Measurements from ENCODE around the gene SEMA5B.
A peak's percentile ranks its signal among the peaks of the same experiment; 100 is the strongest.

DNA sequence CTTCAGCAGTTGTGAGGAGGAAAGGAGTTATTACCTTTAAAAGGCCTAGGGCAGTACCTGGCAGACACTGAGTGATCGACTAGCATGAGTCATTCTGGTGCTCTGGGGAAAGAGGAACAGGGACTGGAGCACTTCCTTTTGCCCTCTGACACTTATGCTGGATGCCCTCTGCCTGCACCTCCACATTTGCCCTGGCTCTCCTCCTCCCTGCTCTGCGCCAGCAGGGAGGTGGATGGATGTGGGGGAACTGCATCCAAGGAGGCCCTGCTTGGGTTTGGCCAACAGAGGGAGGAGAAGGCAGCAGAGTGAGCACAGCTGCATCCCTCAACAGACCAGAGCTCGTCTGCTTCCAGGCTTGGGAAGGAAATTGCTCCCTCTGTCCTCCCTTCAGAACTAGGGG is 75.0 kb downstream of the SEMA5B start:
- TF ChIP-seq, protein P1, sequence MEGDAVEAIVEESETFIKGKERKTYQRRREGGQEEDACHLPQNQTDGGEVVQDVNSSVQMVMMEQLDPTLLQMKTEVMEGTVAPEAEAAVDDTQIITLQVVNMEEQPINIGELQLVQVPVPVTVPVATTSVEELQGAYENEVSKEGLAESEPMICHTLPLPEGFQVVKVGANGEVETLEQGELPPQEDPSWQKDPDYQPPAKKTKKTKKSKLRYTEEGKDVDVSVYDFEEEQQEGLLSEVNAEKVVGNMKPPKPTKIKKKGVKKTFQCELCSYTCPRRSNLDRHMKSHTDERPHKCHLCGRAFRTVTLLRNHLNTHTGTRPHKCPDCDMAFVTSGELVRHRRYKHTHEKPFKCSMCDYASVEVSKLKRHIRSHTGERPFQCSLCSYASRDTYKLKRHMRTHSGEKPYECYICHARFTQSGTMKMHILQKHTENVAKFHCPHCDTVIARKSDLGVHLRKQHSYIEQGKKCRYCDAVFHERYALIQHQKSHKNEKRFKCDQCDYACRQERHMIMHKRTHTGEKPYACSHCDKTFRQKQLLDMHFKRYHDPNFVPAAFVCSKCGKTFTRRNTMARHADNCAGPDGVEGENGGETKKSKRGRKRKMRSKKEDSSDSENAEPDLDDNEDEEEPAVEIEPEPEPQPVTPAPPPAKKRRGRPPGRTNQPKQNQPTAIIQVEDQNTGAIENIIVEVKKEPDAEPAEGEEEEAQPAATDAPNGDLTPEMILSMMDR (IDR thresholded peaks at IDR 0.05; ENCODE audit: insufficient read depth, low read length) = no peak
- TF ChIP-seq, protein P2, sequence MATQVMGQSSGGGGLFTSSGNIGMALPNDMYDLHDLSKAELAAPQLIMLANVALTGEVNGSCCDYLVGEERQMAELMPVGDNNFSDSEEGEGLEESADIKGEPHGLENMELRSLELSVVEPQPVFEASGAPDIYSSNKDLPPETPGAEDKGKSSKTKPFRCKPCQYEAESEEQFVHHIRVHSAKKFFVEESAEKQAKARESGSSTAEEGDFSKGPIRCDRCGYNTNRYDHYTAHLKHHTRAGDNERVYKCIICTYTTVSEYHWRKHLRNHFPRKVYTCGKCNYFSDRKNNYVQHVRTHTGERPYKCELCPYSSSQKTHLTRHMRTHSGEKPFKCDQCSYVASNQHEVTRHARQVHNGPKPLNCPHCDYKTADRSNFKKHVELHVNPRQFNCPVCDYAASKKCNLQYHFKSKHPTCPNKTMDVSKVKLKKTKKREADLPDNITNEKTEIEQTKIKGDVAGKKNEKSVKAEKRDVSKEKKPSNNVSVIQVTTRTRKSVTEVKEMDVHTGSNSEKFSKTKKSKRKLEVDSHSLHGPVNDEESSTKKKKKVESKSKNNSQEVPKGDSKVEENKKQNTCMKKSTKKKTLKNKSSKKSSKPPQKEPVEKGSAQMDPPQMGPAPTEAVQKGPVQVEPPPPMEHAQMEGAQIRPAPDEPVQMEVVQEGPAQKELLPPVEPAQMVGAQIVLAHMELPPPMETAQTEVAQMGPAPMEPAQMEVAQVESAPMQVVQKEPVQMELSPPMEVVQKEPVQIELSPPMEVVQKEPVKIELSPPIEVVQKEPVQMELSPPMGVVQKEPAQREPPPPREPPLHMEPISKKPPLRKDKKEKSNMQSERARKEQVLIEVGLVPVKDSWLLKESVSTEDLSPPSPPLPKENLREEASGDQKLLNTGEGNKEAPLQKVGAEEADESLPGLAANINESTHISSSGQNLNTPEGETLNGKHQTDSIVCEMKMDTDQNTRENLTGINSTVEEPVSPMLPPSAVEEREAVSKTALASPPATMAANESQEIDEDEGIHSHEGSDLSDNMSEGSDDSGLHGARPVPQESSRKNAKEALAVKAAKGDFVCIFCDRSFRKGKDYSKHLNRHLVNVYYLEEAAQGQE (IDR thresholded peaks at IDR 0.05; ENCODE audit: insufficient replicate concordance, low read depth) = no peak
- TF ChIP-seq SPI1 (IDR thresholded peaks at IDR 0.05; ENCODE audit: borderline replicate concordance, low read depth) = peak; percentile 95

Data from HL-60 (cell line).